ENCODE measurements around the gene XAF1.
"Not testable (repeated sequence)": the region's sequence is repeated elsewhere in the genome, so short reads cannot be mapped to it uniquely, and the experiment has no call there.

Gene XAF1

GRCh38 chr17:6800422-6801027 lies 44.7 kb downstream of the XAF1 start:
- DNase-seq (ENCODE audit: low read depth in 2 of 2) = peak in 1 of 2 donors; percentile 20

DNA sequence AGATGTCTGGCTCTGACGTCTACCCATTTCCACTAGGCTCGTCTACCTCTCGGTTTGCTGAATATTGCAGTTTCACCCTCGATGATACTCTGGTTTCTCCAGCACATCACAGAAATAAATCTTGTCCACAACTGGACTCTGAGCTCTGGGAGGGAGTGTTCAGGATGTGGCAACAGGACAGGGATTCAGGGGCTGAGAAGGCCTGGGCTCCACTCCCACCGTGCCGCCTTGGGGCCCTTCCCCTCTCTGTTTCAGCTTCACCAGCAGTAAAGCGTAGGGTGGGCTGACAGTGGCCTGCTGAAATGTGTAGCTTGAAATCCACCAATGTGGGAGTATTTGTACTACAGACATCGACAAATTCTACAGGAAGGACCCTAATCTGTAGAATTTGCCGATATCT lies 55.7 kb downstream of the XAF1 start:
- DNase-seq (ENCODE audit: low read depth in 2 of 2) = no peak

DNA sequence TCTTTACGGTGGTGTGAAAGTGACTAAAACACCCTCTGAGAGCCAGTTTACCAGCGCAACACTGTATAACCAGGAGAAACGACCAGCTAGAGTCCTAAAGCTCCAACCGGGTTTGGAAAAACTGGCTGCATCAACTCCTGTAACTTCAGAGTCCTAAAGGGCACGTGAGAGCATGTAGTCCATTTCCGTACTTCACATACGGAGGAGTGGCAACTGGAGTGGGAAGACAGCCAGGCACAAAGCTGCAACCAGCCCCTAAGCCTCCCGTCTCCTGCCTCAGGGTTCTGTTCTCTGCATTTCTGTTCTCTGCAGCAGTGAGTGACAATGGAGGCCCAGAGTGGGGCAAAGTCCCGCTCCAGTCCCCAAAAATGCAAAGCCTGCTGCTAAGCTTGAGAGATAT lies 56.4 kb downstream of the XAF1 start:
- no peak for DNase-seq (ENCODE audit: low read depth in 2 of 2)

DNA sequence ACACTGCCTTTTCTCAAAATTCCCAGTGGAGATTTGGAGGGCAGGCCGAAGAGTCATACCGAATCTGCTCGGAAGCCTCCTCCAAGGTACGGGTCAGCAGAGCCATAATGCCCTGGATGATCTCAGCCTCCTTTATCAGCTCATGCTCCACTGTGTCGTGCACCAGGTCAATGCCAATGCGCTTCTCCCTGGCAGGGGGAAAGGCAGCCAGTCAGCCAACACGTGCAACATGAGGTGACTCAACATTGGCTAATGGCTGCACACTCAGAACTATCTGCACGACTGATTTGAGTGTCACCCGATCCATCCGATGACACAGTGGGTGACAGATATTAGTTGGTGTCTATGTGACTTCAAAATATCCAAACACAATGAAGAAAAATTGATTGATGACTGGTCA lies 59.9 kb downstream of the XAF1 start:
- DNase-seq (ENCODE audit: low read depth in 2 of 2) = no peak

DNA sequence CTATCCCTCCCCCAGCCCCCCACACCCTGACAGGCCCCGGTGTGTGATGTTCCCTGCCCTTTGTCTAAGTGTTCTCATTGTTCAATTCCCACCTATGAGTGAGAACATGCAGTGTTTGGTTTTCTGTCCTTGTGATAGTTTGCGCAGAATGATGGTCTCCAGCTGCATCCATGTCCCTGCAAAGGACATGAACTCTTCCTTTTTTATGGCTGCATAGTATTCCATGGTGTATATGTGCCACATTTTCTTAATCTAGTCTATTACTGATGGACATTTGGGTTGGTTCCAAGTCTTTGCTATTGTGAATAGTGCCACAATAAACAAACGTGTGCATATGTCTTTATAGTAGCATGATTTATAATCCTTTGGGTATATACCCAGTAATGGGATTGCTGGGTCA lies 60.5 kb downstream of the XAF1 start:
- DNase-seq (ENCODE audit: low read depth in 2 of 2) = not testable (repeated sequence)

- no peak for DNase-seq (ENCODE audit: low read depth in 2 of 2)
Measured at GRCh38 chr17:6818938-6819337, 63.1 kb downstream of the XAF1 start.

DNA sequence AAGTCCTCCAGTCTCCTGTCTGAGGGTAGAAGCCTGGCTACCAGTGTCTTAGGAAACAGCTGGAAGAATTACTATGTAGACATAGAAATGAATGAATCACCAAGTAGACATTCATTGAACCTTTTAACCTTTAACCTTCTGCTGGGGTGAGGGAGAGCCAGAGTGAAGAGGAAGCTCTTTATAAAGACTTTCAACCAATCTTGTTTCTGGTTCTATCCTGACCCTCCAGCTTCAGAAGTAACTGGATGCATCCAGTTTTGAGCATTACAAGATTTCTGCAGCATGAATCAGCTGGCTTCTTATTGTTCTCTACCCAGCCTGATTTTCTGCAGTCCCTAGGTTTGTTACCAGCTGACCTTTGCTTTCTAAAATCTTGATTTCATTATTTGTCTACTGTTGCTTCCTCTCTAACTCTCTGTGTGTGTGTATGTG lies 67.2 kb downstream of the XAF1 start:
- no peak for DNase-seq (ENCODE audit: low read depth in 2 of 2)

Data from stimulated activated CD8-positive, alpha-beta memory T cell treated with anti-CD3 and anti-CD28 coated beads, Interleukin-2, amount 100 ng/mL, for 48 hours (primary cell).